NCI-H2171 treated with DMSO at 0.1 percent for 48 hours (cell line): Measurements from ENCODE around the gene RUSC2.
"Not testable (repeated sequence)": the region's sequence is repeated elsewhere in the genome, so short reads cannot be mapped to it uniquely, and the experiment has no call there.

ENCODE experiments used
- DNase-seq: peaks from one replicate; lab custom pipeline; 2025; lab: John Stamatoyannopoulos, UW

The RUSC2 gene

GRCh38 chr9:35521708-35522107 is 31.8 kb downstream of the RUSC2 start:
- no peak for DNase-seq

- no peak for DNase-seq
Measured at GRCh38 chr9:35522187-35522586, 32.3 kb downstream of the RUSC2 start.

- no peak for DNase-seq
Measured at GRCh38 chr9:35522700-35523099, 32.8 kb downstream of the RUSC2 start.

GRCh38 chr9:35523556-35523955 is 33.6 kb downstream of the RUSC2 start:
- DNase-seq, result not testable (repeated sequence)

- DNase-seq, result no peak
Measured at GRCh38 chr9:35526087-35526801, 36.3 kb downstream of the RUSC2 start.

- DNase-seq, result no peak
Measured at GRCh38 chr9:35529161-35529823, 39.4 kb downstream of the RUSC2 start.

- DNase-seq, result no peak
Measured at GRCh38 chr9:35533398-35533797, 43.5 kb downstream of the RUSC2 start.

GRCh38 chr9:35534921-35535320 is 45.0 kb downstream of the RUSC2 start:
- DNase-seq, result not testable (repeated sequence)

- DNase-seq, result no peak
Measured at GRCh38 chr9:35537913-35538312, 48.0 kb downstream of the RUSC2 start.

- no peak for DNase-seq
Measured at GRCh38 chr9:35538361-35539234, 48.7 kb downstream of the RUSC2 start.
